ENCODE results near the gene SCML1. TPM values are rescaled to one million over a fixed set of nuclear protein-coding genes. Genes with fewer than 3 reads are reported as not detected.

SCML1 gene
- total and polyA plus RNA-seq, 2 of the 8 experiments (the other 6 are each of a cell fraction or from before 2014, with no cell fraction given): 2.2 to 2.5 TPM

DNA sequence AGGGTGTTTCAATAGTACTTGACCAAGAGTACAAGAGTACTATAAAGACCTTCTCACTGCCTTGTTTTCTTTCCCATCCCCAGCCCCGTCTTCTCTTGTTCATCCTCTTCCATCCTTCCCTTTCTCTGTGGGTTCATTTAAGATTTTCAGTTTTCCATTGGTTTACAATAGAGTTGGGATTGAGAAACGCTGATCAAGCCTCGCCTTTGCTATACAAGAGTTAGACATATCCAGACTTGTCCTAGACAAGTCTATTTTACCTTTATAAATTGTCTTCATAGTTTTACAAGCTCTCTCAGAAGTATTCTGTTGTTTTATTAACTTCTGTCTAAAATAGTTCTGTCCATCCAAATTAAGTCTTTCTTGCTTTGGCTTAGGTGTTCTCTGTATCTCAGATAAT is 29.6 kb upstream of the SCML1 start:
- Histone ChIP-seq H3K4ac (replicated peaks; ENCODE audit: insufficient read length, low read depth, low read length) (no peak overlapping the region), H2BK15ac (ENCODE audit: low read length) (no peak overlapping the region), H2BK20ac (ENCODE audit: low read length) (no peak overlapping the region), H4K91ac (replicated peaks; ENCODE audit: insufficient read length, low read length) (no peak overlapping the region), H3K79me2 (ENCODE audit: control insufficient read depth in 1 of 2, insufficient read depth in 2 of 2, low read length in 2 of 2) (no peaks in the 10 kb centered on the region), H3K18ac (ENCODE audit: extremely low read depth, low read length) (no peak overlapping the region), H3K27ac (ENCODE audit: low read depth, low read length) (no peak overlapping the region), H2BK12ac (ENCODE audit: low read depth, low read length) (no peak overlapping the region), H4K5ac (ENCODE audit: insufficient read length, low read depth, low read length) (no peak overlapping the region), H3K56ac (replicated peaks; ENCODE audit: insufficient read length, low read depth, low read length) (no peak overlapping the region), H3K36me3 (ENCODE audit: control insufficient read depth in 2 of 4, insufficient read depth in 4 of 4, low read length in 3 of 4) (no peaks in the 10 kb centered on the region), H4K8ac (ENCODE audit: extremely low read depth, insufficient read depth, low read length) (no peak overlapping the region), H3K14ac (ENCODE audit: insufficient read length) (no peak overlapping the region), H3K4me1 (replicated peaks in 1 of 4; ENCODE audit: control insufficient read depth in 3 of 4, insufficient read depth in 4 of 4, low read length in 3 of 4) (no peaks in the 10 kb centered on the region), H3K4me3 (ENCODE audit: extremely low read depth in 1 of 4, insufficient read depth in 2 of 4, low read depth in 3 of 4, low read length in 4 of 4) (no peak overlapping the region), H3K9me3 (ENCODE audit: insufficient read depth in 2 of 2, low read depth in 1 of 2, low read length in 1 of 2) (no peaks in the 10 kb centered on the region), H3K4me2 (ENCODE audit: insufficient read depth in 1 of 2, low read depth in 2 of 2, low read length in 2 of 2) (no peak overlapping the region), H3K27me3 (replicated peaks in 1 of 4; ENCODE audit: control insufficient read depth in 3 of 4, extremely low read depth in 1 of 4, insufficient read depth in 3 of 4, low read length in 3 of 4) (no peaks in the 10 kb centered on the region), H3K23me2 (ENCODE audit: low read depth, low read length) (no peaks in the 10 kb centered on the region), H4K20me1 (replicated peaks in 1 of 2; ENCODE audit: control insufficient read depth in 1 of 2, insufficient read depth in 2 of 2, low read length in 2 of 2) (no peaks in the 10 kb centered on the region), H2BK120ac (replicated peaks; ENCODE audit: low read depth, low read length) (no peak overlapping the region), H2BK5ac (ENCODE audit: low read depth, low read length) (no peak overlapping the region), H3K79me1 (ENCODE audit: low read depth, low read length) (no peaks in the 10 kb centered on the region), H3K9ac (replicated peaks in 1 of 4; ENCODE audit: extremely low read depth in 1 of 4, low read depth in 3 of 4, low read length in 3 of 4) (no peak overlapping the region), H2AK5ac (ENCODE audit: low read depth, low read length) (no peak overlapping the region), H3K23ac (ENCODE audit: insufficient read length) (no peak overlapping the region), H2AFZ (ENCODE audit: low read length) (no peak overlapping the region)
- DNase-seq (ENCODE audit: low read depth in 1 of 2, low spot score in 2 of 2) (no peak), FAIRE-seq (no peak)
- ChIA-PET CTCF (ENCODE audit: partially characterized antibody) (no interaction called here), POLR2A (ENCODE audit: partially characterized antibody) (no interaction called here)
- 96% methylated on average over 3 of the region's 3 CpGs; no CpG with 5 or more reads in 1 of the 2 experiments for WGBS, 2 experiments (ENCODE audit: extremely low coverage in 1 of 2, insufficient coverage in 1 of 2, insufficient read length in 1 of 2, insufficient replicate concordance in 2 of 2, low coverage in 1 of 2, low lambda C conversion rate in 2 of 2, missing lambda C conversion rate in 1 of 2)
- TF ChIP-seq CEBPB (IDR thresholded peaks at IDR 0.05; ENCODE audit: low read depth, low read length): no peak
- TF ChIP-seq PHF8 (conservative IDR thresholded peaks at IDR 0.05; ENCODE audit: low read depth, low read length): no peak
- TF ChIP-seq KDM4A (IDR thresholded peaks at IDR 0.05; ENCODE audit: low read depth, low read length, severe bottlenecking): no peak
- TF ChIP-seq SIX5 (IDR thresholded peaks at IDR 0.05; ENCODE audit: low read depth, low read length): no peak
- TF ChIP-seq EP300 (IDR thresholded peaks at IDR 0.05; ENCODE audit: borderline replicate concordance in 1 of 2, low read depth in 2 of 2, low read length in 2 of 2): no peak
- no peak for TF ChIP-seq ZNF274 (IDR thresholded peaks at IDR 0.05; ENCODE audit: borderline replicate concordance, extremely low read depth, low read length)
- no peak for TF ChIP-seq JUND (IDR thresholded peaks at IDR 0.05; ENCODE audit: low read length)
- no peak for TF ChIP-seq USF2 (IDR thresholded peaks at IDR 0.05; ENCODE audit: low read length)
